HG03196 (cell line): ENCODE data around the gene PSORS1C1.

Experiments
- ATAC-seq: cut with Tn5 transposase; IDR thresholded peaks from one replicate; pipeline ENCODE4 v1.9.1; 2021; ENCODE audit not compliant: unreplicated experiment

Gene PSORS1C1

DNA sequence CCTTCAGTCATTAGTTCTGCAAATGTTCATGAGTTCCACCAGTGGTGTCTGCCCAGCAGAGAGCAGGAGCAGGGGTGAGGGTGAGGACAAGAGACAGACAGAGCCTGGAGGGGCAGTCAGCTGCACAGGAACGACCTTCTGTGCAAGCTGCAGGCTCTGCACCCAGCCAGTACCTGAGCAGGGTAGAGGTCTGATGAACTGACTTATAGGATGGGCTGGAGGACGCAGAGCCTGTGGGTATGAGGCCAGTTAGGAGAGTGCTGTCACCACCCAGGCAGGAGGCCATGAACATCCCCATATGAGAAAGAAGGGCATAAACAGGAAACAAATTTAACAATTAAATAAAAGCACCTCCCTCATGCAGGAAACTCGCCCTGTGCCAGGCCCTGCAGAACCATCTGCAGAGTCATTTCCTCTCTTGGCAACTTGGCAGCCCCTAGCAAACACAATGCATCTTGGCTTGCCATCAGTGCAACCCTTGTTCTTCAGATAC, 20.2 kb upstream of the PSORS1C1 start:
- ATAC-seq, result no peak

DNA sequence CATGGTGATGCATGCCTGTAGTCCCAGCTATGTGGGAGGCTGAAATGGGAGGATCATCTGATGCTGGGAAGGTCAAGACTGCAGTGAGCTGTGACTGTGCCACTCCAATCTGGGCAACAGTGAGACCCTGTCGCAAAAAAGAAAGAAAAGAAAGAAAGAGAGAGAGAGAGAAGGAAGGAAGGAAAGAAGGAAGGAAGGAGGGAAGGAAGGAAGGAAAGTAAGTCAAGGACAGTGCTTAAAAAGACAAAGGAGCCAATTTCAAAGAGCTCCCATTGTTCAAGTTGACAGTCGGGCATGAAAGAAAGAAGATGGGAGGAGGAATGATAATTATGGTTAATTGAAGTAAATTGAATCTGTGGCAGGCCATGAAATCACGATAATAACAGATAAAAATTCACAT, 18.4 kb upstream of the PSORS1C1 start:
- ATAC-seq, result no peak

DNA sequence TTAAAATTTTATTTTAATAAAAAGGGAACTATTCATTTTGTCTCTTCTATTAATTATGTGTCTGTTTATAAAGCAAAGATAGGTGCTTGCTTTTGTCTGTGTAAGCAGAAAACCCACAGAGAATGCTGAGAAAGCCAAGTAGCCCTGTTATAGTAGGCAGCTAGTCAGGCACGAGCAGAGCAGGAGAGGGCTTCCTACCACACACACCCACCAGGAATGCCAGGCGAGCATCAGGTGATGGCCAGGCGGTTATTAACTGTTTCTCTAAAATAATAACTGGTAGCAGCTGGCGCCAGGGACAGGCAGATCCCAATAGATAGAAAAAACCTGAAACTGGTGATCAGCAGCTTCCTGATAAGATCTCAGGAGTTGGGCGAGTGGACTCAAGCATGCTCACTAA, 17.9 kb upstream of the PSORS1C1 start:
- no peak for ATAC-seq

DNA sequence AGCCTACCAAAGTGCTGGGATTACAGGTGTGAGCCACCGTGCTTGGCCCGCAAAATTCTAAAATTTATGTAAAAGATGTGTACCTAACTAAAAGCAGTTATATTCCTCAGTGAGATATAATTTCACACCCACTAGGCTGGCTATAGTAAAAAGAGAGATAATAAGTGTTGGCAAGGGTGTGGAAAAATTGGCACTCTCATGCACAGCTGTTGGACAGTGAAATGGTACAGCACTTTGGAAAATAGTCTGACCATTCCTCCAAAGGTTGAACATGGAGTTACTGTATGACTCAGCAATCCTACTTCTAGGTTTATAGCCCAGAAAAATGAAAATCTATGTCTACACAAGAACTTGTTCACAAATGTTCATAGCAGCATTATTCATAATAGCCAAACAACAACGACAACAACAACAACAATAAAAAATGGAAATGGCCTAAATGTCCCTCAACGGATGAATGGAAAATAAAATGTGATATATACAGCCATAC, 16.1 kb upstream of the PSORS1C1 start:
- no peak for ATAC-seq

DNA sequence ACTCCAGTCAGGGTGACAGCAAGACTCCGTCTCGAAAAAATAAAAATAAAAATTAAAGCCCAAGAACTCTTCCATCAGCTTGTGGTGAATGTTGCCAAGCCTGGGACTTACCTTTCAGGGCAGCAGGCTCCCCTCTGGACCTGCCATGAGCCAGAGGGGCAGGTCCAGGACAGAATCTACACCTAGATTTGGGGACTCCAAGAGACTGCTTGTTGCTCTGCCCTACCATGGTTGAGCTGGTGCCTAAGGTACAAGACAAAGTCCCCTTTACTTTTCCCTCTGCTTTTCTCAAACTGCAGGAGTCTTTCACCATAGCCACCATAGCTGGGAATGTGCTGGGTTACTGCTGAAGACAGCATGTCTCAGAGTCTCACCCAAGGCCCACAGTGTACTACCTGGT, 11.5 kb upstream of the PSORS1C1 start:
- no peak for ATAC-seq

DNA sequence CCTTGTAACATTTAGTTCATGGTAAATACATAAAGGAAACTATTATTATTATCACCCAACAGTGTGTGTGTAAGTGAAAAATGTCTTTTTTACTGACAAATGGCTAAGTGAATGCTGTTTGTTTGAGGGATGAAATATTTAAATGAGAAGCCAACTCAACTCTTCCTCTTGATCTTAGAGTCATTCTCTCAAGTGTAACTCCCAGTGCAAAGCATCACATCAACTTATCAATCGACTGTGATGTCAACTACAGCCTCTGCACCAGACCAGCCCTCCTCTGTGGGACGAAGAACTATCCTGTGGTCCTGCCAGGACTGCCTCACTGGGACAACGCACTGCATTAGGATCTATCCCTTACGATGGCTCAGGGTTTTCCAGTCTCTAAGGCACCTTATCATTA, 7.5 kb upstream of the PSORS1C1 start:
- ATAC-seq, result no peak

DNA sequence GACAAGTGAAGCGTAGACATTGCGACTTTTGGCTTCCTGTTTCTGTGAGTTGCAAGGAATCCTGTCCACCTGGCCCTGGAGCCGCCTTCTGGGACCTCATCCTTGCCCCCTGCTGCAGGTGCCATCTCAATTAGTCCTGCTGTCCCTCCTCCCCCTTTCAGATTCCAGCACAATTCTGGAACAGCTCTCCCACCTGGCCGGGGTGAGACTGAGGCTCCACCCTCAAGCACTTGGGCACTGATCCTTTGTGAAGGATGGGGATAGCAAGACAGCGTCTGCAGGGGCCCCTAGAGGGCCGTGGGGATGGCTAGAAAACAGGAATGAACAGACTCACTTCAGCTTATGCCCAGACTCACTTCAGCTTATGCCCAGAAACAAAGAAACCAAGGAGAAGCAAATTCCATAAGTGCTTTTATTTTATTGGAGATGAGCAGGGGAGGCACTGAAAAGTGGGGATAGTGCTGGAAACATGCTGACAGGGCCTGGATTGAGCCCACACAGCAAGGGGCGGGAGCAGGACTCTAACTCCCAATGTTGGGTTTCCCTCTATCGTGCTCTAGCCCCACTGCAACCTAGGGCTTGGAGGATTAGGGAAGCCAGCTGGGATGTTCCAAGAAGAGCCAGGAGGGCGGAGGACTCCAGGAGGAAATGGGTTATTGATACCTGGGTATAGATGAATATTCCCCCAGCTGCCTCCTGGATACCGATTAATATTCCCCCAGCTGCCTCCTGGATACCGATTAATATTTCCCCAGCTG, 3.6 kb upstream of the PSORS1C1 start:
- ATAC-seq, result no peak

DNA sequence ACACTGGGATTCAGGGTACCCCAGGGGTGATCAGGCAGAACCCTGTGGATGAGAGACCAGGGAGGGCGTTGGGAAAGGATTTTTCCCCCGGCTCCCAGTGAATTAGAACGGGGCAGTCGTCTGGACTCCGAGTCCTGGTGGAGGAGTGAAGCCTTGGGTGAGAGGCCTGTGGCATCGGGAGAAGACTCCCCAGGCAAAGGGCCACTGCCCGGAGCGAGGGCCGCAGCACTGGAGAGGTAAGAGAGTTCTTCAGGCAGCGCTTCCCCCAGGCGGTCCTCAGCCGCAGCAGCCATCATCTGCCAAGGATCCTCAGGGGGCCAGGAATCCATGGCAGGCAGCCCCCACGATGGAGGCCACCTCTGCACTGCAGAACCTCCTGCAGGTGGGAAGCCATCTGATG, 2.9 kb upstream of the PSORS1C1 start:
- ATAC-seq, result no peak

DNA sequence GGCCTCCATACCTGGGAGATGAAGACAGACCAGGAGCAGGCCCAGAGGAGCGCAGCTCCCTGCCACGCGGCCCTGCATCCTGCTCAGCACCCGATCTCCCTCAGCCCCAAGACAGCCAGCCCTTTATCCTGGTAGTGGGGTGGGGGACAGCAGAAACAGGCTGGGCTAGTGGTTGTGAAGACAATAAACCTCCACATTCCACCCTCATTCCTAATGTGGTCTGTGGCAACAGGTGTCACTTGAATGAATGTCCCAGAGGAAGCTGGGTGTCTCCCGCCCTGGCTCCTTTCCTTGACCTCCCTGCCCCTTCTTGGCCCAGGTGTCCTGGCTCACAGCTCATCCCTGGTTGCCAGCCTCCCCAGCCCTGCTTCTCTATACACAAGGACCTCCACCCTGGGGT, 2.1 kb upstream of the PSORS1C1 start, which contains the start of gene C6orf15:
Gene C6orf15 (minus strand): TSS at position 98 of the 400 bp plus-strand sequence. CDS start 20 bp downstream, at position 78.
- no peak for ATAC-seq

DNA sequence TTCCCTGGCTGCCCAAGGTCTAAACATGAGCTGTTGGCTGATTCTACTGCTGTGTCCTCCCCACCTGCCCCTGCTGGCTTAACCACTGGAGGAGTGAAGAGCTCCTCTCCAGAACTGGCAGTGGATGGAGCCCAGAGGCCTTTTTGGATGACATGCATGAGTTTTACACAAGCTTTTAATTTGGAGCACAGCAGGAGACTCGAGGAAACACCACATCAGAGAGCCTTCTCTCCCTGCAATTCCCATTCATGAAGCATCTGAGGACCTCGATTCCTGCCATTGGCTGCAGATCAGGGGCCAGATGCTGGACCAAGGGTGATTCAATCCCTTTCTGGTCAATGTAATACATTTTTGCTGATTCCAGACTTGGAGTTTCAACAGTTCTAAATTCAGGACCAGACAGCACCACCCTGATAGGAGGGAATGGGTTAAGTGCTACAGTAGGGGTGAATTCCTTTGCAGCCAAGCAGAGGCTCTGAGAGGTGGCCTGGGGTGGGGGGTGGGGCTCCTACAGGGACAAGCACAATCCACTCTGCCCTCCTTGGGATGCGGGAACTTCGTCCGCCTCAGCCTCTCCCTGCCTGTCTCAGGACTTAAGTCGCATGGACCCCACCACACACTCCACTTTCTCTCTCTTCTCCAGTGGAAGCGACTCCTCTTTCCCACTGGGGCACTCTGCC, 599 bp upstream of the PSORS1C1 start:
- no peak for ATAC-seq

DNA sequence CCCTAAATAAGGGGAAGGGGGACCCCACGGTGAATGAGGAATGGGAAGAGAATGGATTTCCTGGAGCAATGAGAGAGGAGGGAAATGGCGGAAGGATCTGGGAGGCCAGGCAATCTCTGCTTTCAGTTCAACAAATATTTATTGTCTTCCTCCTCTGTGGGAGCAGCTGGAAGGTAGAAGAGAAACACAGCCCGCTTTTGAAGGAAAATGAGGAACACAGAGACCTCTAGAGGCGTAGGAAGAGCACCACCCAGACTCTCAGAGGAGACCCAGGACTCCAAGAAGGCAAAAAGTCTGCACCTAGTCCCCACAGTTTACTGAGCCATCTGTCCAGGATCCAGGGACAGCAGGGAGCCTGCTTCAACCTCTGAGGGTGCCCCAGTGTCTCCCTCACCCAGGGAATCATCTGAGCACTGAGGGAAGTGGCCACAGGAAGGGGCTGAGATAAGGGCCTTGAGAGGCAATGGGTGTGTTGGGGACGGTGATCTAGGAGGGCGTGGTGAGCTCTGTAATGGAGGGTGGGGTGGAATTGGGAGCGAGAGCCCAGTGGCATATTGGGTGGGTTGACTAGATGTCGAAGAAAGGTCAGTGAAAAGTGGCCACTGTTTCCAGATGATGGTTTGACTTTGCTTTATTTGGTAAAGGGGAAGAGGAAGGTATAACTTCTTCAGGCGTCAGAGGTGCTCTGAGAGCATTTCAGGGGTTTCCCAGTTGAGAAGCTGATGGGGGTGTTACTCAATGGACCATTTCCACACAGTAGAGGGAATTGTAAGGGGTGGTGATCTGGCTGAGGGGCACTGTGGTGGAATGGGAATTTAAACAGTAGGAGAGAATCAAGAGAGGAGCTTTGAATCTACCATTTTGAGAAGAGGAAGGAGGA, 610 bp downstream of the PSORS1C1 start:
- ATAC-seq, result no peak

DNA sequence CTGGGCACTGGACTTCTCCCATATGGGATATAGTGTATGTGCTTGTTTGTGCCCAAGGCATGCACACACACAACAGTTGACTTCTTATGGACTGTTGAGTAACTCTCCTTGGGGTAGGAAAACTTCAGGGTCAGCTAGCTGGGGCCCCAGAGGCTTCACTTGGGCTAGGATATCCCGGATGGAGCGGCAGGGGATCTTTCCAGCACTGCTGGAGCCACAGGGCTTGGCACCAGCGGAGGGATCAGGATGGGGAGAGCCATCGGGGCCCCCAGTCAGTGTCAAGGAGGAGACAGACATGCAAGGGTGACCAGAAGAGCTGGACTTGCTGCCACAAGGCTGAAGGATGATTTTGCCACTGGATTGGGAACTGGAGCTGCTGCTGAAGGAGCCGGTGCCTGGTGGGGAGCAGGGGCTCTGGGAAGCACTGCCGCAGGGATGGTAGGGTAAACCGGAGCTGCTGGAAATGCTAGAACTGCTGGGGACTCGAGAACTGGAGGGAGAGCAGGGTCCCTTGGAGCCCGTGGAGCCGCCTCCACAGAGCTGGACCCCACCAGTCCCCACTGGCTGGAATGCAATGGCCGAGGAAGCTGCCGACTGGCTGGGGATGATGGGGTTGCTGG, 1.5 kb downstream of the PSORS1C1 start:
- ATAC-seq, result no peak

DNA sequence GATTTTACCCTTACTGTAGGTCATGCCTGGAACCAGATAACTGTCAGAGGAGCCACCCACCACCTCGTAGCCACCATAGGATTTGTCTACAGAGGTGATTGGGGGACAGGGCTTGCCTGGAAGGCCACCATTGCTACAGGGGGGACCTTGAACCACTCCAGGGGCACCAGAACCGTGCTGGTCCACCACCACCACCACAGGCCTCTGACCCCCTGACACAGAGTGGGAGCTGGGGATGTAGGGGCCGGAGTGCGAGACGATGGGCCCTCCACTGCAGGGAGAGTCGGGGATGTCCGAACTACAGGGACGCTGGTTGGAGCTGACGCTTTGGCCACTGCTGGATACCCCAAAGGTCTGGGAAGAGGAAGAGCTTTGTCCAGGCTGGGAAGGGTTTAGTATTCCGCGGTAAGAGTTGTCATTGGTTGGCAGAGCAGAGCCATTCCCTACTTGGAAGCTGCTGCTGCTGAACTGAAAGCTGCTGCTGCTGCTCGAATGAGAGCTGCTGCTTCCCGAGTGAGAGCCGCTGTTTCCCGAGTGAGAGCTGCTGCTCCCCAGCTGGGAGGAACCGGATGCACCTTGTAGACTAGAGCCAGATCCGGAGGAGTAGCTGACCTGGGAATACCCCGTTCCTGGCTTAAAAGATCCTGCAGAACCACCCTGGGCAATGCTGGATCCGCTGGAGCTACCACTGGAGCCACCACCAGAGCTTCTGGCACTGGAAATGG, 2.2 kb downstream of the PSORS1C1 start:
- no peak for ATAC-seq

DNA sequence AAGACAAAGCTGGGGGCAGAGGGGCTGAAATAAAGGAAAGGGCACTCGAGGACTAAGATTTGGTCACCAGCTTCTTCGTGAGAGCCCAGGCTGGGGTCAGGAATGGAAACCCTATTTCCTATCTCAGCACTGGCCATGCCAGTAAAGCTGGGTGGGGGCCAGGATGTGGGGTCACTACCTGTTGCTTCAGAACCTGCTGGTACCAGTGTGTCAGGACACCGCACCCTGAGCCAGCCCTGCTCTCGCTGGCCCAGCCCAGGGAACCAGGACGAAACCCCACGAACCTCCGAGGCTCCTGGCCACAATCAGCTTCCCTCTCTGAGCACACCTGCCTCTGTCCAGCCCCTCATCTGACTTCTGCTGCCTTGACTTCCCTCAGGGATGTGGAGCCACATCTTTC, 3.6 kb downstream of the PSORS1C1 start:
- ATAC-seq, result no peak

DNA sequence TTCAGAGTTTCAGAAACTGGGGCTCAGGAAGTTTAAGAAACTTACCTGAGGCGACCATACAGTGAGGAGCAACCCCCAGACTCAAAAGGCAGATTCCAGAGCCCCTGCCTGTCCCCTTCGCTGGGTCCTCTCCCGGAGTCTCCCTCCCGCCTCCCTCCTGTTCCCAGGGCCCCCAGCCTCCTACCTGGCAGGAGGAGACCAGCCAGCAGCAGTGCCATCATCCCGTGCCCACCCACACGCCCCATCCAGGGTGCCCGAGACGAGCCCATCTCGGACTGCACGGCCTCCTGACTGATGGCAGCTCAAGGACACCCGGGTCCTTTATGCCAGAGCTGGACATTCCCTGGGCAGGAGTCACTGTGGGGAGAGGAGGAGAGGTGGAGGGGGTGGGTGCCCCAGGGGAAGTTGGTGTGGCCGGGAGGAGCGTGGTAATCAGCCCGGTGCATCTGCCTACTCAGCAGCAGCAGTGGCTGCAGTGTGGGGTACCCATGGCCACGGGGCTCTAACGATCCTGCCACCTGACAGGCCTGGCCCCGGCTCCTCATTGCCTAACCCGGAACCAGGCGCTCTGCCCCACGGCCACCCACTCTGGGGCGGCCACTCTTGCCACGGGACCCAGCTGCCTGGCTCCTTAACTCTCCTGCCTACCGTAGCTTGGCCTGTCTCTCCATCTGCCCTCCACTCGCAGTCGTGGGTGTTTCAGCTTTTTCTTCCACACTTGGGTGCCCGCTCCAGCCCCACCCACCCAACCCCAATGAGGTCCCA, 5.7 kb downstream of the PSORS1C1 start, which contains the start of gene CDSN:
Gene CDSN (minus strand): TSS at position 296 of the 765 bp plus-strand sequence. CDS start 27 bp downstream, at position 269.
- no peak for ATAC-seq

DNA sequence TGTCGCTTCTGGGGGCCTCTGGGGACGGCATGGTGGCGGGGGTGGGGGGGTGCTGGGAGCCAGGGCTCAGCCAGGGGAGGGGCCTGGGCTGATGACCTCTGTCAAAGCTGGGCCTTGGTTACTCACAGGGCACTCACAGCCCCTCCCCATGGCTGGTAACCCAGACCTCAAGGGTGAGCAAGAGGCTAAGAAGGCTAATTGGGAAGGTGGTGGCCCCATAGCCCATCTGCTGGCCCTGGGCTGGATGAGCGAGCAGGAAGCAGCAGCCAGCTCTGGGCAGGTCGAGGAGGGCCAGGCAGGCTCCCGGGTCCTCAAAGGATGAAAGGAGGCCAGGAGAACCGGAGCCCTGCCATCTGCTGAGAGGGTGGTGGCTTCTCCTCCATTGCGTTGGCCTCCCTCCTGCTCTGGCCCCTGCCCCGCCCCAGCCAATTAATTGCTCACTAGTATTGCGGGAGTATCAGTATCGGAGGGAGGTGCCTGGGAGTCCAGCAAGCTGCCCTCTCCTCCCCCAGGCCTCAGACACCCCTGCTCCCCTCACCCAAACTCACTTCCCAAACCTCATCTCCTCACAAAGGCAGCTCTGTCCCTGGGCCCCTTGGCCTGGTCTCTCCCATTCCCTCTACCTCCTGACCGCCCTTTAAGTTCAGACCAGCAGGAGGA, 6.7 kb downstream of the PSORS1C1 start:
- ATAC-seq, result no peak

DNA sequence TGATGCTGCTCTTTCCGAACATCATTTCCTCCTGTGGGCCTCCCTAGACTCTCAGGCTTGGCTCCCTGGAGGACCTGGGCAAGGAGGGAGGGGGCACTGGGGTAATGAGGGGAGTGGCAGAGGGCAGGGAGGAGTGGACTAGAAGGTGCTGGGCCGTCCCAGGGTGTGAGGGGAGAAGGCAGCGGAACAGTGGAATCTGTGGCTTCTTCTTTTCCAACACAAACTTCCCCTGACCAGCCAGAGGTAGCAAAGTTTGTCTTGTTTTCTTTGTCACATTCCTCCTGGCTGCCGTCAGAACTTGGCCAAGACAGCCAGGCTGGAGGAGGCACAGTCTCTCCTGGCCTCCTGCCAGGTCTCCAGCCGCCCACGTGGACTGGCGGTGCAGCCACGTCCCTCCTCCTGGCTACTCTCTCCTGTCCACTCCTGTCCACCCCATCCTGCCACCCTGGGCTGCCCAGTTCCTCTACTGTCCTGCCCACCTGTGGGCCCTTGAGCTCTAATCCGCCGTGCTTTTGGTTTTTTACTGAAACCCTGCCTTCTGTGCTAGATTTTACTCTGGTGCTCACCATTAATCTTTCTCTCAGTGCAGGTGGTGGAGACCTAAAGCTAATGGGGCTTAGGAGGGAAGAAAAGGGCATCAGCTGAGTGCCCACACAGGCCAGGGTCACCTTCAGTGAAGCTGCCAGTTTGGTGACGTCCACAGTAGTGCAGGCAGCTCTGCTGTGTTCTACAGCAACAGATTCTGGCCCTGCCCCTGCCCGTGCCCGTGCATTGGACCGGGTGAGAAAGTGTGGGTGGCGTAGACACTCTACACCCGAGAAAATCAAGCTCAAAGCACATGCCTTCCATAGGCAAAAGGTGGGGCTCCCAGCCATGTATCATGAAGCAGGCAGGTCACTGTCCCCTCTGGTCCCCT, 8.4 kb downstream of the PSORS1C1 start:
- ATAC-seq, result no peak

DNA sequence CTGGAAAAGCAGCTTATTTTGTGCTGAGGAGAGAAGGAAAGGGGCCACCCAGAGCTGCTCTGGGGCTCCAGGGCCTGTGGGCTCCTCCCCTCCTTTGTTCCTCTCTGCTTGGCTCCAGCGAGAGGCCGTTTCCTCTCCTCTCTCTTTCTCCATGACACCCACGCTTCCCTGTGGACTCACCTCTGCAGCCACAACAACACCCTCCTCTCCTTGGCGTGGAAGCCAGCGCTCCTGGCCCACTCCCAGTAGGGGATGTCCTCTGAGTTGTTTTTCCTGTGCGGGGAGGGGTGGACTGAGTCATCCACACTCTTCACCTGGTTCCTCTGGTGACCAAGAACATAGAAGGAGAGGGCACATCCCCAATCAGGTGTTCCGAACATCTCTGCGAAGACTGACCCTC, 10.6 kb downstream of the PSORS1C1 start:
- ATAC-seq, result no peak
